ENCODE results near the gene MYO19. TPM values are rescaled to one million over a fixed set of nuclear protein-coding genes. Genes with fewer than 3 reads are reported as not detected.

Gene MYO19
- total RNA-seq, 2 experiments from 2014 or later, result 109 to 154 TPM

DNA sequence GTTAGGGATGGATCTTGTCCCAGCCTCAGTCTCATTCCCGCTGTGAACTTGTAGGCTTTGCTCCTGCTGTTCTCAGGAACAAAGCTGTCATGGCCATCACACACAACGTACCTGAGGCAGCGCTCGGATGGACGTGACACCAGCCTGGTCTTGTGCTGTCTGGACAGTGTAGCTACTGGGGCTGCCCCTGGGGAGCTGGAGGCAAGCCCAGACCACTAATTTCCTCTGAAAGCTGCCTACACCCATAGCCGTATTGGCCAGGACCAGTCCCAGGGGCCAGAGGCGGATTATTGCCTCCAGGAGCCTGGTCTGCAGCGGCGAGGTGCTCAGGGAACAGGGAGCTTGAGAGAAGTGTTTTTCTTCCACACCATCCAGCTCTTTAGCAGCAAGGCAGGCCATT, 36.5 kb downstream of the MYO19 start:
- intact Hi-C loops (cut with micrococcal nuclease; ENCODE audit: unreplicated experiment), result no loop called here
- ChIA-PET POLR2A (interaction anchor here (1.6 kb wide), 1 partner anchor 13 kb away, joined by 4 read pairs; no protein-coding TSS in a partner anchor), CTCF (ENCODE audit: unreplicated experiment) (no interaction called here)
- Histone ChIP-seq H3K9me3 (ENCODE audit: low read length) (no peaks in the 10 kb centered on the region), H4K20me1 (ENCODE audit: insufficient read depth, low read length) (no peaks in the 10 kb centered on the region), H3K9me2 (ENCODE audit: insufficient read depth, low read length) (no peaks in the 10 kb centered on the region), H3K36me3 (ENCODE audit: insufficient read depth, low read length) (peaks cover 93% of the 10 kb centered on the region), H3K27ac (ENCODE audit: low read depth, low read length, poor library complexity, severe bottlenecking) (no peak overlapping the region), H3K79me2 (ENCODE audit: insufficient read depth, low read depth, low read length) (no peaks in the 10 kb centered on the region), H3K4me2 (ENCODE audit: low read length) (no peak overlapping the region), H3K4me1 (ENCODE audit: insufficient read depth, low read length, poor library complexity, severe bottlenecking) (no peaks in the 10 kb centered on the region), H3K4me3 (ENCODE audit: low read depth, low read length, poor library complexity, severe bottlenecking) (no peak overlapping the region), H2AFZ (ENCODE audit: low read length) (no peak overlapping the region)
- no peak for DNase-seq (ENCODE audit: low spot score)
- BruUV-seq (replicated peaks), result no TSS peak
- TF ChIP-seq, protein P1, sequence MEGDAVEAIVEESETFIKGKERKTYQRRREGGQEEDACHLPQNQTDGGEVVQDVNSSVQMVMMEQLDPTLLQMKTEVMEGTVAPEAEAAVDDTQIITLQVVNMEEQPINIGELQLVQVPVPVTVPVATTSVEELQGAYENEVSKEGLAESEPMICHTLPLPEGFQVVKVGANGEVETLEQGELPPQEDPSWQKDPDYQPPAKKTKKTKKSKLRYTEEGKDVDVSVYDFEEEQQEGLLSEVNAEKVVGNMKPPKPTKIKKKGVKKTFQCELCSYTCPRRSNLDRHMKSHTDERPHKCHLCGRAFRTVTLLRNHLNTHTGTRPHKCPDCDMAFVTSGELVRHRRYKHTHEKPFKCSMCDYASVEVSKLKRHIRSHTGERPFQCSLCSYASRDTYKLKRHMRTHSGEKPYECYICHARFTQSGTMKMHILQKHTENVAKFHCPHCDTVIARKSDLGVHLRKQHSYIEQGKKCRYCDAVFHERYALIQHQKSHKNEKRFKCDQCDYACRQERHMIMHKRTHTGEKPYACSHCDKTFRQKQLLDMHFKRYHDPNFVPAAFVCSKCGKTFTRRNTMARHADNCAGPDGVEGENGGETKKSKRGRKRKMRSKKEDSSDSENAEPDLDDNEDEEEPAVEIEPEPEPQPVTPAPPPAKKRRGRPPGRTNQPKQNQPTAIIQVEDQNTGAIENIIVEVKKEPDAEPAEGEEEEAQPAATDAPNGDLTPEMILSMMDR (conservative IDR thresholded peaks at IDR 0.05; ENCODE audit: low read length), result no peak
- no peak for TF ChIP-seq EZH2phosphoT487 (IDR thresholded peaks at IDR 0.05; ENCODE audit: borderline replicate concordance, low read depth, low read length)

DNA sequence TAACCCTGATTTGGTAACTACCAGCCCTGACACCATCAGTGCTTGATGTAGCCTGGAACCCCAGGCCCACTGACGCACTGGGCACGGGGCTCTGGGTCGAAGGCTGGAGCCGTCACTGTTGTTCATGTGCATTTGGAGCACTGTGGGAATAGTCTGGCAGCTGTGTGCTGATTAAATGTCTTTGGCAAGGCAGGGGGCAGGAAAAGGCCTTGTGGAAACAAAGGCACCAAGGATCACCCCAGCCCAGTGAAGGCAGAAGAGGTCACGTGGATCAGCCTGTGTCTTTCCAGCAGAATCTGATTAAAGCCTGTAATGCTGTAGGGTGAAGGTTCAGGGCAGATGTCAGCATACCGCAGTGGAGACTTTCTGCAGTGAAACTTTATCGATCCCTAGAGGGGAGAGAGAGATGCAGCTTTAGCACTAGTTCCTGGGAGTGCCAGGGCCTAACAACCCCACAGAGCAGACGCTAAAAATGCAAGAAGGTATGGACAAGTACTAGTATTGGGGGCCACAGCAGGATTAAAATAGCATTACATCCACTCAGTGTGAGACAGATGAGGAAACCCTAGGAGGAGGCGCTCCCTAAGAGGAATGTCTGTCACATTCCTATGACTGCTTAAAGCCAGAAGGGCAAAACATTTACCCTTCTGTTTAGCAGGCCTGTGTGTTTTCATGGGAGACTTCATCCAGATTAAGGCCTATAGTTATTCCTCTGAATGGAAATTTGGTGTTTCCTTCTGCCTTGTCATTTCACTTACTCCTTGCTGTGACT, 38.5 kb downstream of the MYO19 start:
- intact Hi-C loops (cut with micrococcal nuclease; ENCODE audit: unreplicated experiment), result no loop called here
- peaks cover 92% of the 10 kb centered on the region for H3K36me3 ChIP-seq (ENCODE audit: insufficient read depth, low read length)

More for the DNA sequence above, 38.5 kb downstream of the MYO19 start:
- no peaks in the 10 kb centered on the region for H4K20me1 ChIP-seq (ENCODE audit: insufficient read depth, low read length)
- ChIA-PET CTCF (ENCODE audit: unreplicated experiment) (no interaction called here), POLR2A (interaction anchor here (0.7 to 1.5 kb wide), 2 partner anchors 11 to 1319 kb away, joined by 3 to 5 read pairs; no protein-coding TSS in a partner anchor)
- no peak overlapping the region for H2AFZ ChIP-seq (ENCODE audit: low read length)
- no peak for TF ChIP-seq EZH2phosphoT487 (IDR thresholded peaks at IDR 0.05; ENCODE audit: borderline replicate concordance, low read depth, low read length)
- TF ChIP-seq, protein P1 (conservative IDR thresholded peaks at IDR 0.05; ENCODE audit: low read length), result no peak
- DNase-seq (ENCODE audit: low spot score), result no peak
- H3K79me2 ChIP-seq (ENCODE audit: insufficient read depth, low read depth, low read length), result peaks cover 5% of the 10 kb centered on the region; the same call in 1 of the 2 replicates
- H3K4me1 ChIP-seq (ENCODE audit: insufficient read depth, low read length, poor library complexity, severe bottlenecking), result no peaks in the 10 kb centered on the region
- no peaks in the 10 kb centered on the region for H3K9me3 ChIP-seq (ENCODE audit: low read length)
- H3K4me3 ChIP-seq (ENCODE audit: low read depth, low read length, poor library complexity, severe bottlenecking), result no peak overlapping the region
- H3K4me2 ChIP-seq (ENCODE audit: low read length), result no peak overlapping the region
- H3K27ac ChIP-seq (ENCODE audit: low read depth, low read length, poor library complexity, severe bottlenecking), result no peak overlapping the region
- BruUV-seq (replicated peaks), result no TSS peak
- H3K9me2 ChIP-seq (ENCODE audit: insufficient read depth, low read length), result no peaks in the 10 kb centered on the region

All from OCI-LY7 (cell line).